ENCODE results near the gene RAB6A.
A peak's percentile ranks its signal among the peaks of the same experiment; 100 is the strongest.

RAB6A gene

GRCh38 chr11:73651252-73651651 is 109.6 kb downstream of the RAB6A start:
- H3K36me3 ChIP-seq (ENCODE audit: insufficient read depth, low read length): no peaks in the 10 kb centered on the region
- no peaks in the 10 kb centered on the region for H3K9me3 ChIP-seq (replicated peaks; ENCODE audit: low read length)
- H3K9ac ChIP-seq (ENCODE audit: low read depth, low read length): no peak overlapping the region
- peaks cover 22% of the 10 kb centered on the region for H3K27me3 ChIP-seq (ENCODE audit: control insufficient read depth, insufficient read depth, low read length)
- H3K4me3 ChIP-seq (ENCODE audit: low read length): no peak overlapping the region
- no peak overlapping the region for H3K4me2 ChIP-seq (ENCODE audit: low read length)
- H3K4me1 ChIP-seq (ENCODE audit: control insufficient read depth, insufficient read depth, low read length): no peaks in the 10 kb centered on the region

GRCh38 chr11:73650400-73650799 is 110.5 kb downstream of the RAB6A start:
- Histone ChIP-seq H3K4me1 (ENCODE audit: control insufficient read depth, insufficient read depth, low read length) (no peaks in the 10 kb centered on the region), H3K9ac (ENCODE audit: low read depth, low read length) (no peak overlapping the region), H3K27me3 (ENCODE audit: control insufficient read depth, insufficient read depth, low read length) (peaks cover 31% of the 10 kb centered on the region), H3K9me3 (replicated peaks; ENCODE audit: low read length) (no peaks in the 10 kb centered on the region), H3K4me3 (ENCODE audit: low read length) (no peak overlapping the region), H3K4me2 (ENCODE audit: low read length) (no peak overlapping the region), H3K36me3 (ENCODE audit: insufficient read depth, low read length) (no peaks in the 10 kb centered on the region)

- peaks cover 36% of the 10 kb centered on the region for H3K27me3 ChIP-seq (ENCODE audit: control insufficient read depth, insufficient read depth, low read length)
- H3K9ac ChIP-seq (ENCODE audit: low read depth, low read length): no peak overlapping the region
- H3K4me2 ChIP-seq (ENCODE audit: low read length): no peak overlapping the region
- no peak overlapping the region for H3K4me3 ChIP-seq (ENCODE audit: low read length)
- no peaks in the 10 kb centered on the region for H3K4me1 ChIP-seq (ENCODE audit: control insufficient read depth, insufficient read depth, low read length)
- no peaks in the 10 kb centered on the region for H3K36me3 ChIP-seq (ENCODE audit: insufficient read depth, low read length)
- no peaks in the 10 kb centered on the region for H3K9me3 ChIP-seq (replicated peaks; ENCODE audit: low read length)
These were observed 111.7 kb downstream of the RAB6A start for GRCh38 chr11:73649206-73649605.

- H3K9ac ChIP-seq (ENCODE audit: low read depth, low read length): no peak overlapping the region
- peaks cover 36% of the 10 kb centered on the region for H3K27me3 ChIP-seq (ENCODE audit: control insufficient read depth, insufficient read depth, low read length)
- H3K4me3 ChIP-seq (ENCODE audit: low read length): no peak overlapping the region
- no peaks in the 10 kb centered on the region for H3K4me1 ChIP-seq (ENCODE audit: control insufficient read depth, insufficient read depth, low read length)
- no peaks in the 10 kb centered on the region for H3K9me3 ChIP-seq (replicated peaks; ENCODE audit: low read length)
- H3K4me2 ChIP-seq (ENCODE audit: low read length): no peak overlapping the region
- no peaks in the 10 kb centered on the region for H3K36me3 ChIP-seq (ENCODE audit: insufficient read depth, low read length)
These were observed 112.3 kb downstream of the RAB6A start for GRCh38 chr11:73648571-73649046.

DNA sequence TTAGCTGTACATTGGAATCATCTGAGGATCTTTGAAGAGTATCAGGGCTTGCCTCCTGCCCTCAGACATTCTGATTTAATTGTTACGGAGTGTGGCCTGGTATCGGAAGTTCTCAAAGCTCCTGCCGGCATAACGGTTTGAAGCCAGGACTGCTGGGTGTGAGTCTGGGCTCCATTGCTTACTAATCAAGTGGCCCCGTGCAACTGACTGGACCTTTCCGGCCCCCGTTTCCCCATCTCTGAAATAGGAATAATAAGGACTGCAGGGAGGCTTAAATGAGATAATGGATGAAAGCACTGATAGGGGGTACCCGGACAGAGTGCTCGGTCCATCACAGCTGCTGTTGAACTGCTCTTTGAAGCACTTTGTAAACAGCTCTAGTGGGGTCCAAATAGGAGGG is 112.8 kb downstream of the RAB6A start:
- Histone ChIP-seq H3K4me1 (ENCODE audit: control insufficient read depth, insufficient read depth, low read length) (no peaks in the 10 kb centered on the region), H3K36me3 (ENCODE audit: insufficient read depth, low read length) (no peaks in the 10 kb centered on the region), H3K9me3 (replicated peaks; ENCODE audit: low read length) (no peaks in the 10 kb centered on the region), H3K4me3 (ENCODE audit: low read length) (no peak overlapping the region), H3K27me3 (ENCODE audit: control insufficient read depth, insufficient read depth, low read length) (peaks cover 36% of the 10 kb centered on the region), H3K9ac (ENCODE audit: low read depth, low read length) (no peak overlapping the region), H3K4me2 (ENCODE audit: low read length) (no peak overlapping the region)

DNA sequence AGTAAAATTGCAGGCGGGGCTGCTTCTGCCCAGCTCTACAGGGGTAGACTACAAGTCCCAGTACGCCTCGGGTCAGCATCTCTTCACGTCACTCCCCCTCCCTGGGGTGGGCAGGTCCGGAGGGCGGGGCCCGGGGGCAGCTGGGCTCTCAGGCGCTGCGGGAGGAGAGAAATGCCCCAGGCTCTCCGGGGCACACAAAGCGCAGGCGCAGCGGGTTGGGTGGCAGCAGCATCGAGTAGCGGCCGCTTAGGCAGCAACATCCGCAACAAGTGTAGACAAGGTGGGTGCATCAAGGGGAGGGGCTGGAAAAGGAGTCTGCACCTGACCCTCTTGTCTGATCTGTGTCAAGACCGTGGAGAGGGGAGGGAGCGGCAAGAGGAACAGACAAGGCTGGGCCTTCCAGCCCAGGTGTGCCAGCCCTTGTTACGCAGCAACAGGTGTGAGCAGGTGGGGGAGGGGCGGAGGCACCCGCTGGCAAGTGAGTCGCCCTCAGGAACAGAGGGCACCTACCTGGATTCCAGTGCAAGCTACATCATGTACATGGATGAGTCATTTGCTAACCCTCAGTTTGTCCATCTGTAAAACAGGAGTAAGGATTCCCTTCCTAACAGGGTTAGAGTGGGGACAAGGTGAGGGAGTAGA is 113.3 kb downstream of the RAB6A start:
- peak overlapping the region; percentile 26 for H3K4me3 ChIP-seq (ENCODE audit: low read length)

DNA sequence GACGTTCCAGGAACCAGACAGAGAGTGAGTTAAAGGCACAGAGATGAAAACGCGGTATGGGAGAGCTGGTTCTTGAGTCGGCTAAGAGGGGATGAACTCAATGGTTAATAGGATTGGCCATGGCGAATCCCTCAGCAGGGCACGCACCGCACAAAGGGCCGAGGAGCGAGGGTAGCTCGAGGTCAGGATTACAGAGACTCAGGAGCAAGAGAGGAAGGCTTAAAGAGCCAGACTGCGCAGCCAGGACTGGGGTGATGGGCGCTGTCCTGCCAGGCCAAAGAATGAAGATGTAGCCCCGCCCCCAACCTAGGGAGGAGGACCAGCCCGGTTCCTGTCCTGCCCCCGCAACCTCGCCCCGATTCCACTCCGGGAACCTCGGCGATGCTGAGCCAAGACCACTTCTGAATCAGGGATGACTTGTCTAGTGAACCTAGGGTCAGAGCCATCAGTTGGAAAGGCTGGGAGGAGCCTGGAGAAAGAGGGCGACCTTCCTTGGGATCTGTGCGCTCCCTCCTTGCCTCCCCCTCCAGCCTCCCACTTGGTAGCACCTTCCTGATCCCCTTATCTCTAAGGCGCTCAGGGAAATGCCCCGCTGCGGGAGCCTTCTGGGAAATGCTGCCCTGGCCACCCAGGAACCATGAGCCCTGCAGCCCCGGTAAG is 114.8 kb downstream of the RAB6A start, which contains the start of gene PLEKHB1:
Gene PLEKHB1, plus strand, starts transcription at position 610 of the 660 bp plus-strand sequence. Its CDS starts 28 bp downstream, at position 638.
- no peaks in the 10 kb centered on the region for H3K4me1 ChIP-seq (ENCODE audit: control insufficient read depth, insufficient read depth, low read length)
- H3K4me3 ChIP-seq (ENCODE audit: low read length): no peak within 1 kb of the TSS
- peaks cover 48% of the 10 kb centered on the region for H3K27me3 ChIP-seq (ENCODE audit: control insufficient read depth, insufficient read depth, low read length)

More for the DNA sequence above, 113.3 kb downstream of the RAB6A start:
- H3K9ac ChIP-seq (ENCODE audit: low read depth, low read length): no peak overlapping the region
- H3K9me3 ChIP-seq (replicated peaks; ENCODE audit: low read length): no peaks in the 10 kb centered on the region
- H3K36me3 ChIP-seq (ENCODE audit: insufficient read depth, low read length): no peaks in the 10 kb centered on the region
- peak overlapping the region; percentile 64 for H3K4me2 ChIP-seq (ENCODE audit: low read length)
- H3K27me3 ChIP-seq (ENCODE audit: control insufficient read depth, insufficient read depth, low read length): peaks cover 41% of the 10 kb centered on the region
- H3K4me1 ChIP-seq (ENCODE audit: control insufficient read depth, insufficient read depth, low read length): no peaks in the 10 kb centered on the region

DNA sequence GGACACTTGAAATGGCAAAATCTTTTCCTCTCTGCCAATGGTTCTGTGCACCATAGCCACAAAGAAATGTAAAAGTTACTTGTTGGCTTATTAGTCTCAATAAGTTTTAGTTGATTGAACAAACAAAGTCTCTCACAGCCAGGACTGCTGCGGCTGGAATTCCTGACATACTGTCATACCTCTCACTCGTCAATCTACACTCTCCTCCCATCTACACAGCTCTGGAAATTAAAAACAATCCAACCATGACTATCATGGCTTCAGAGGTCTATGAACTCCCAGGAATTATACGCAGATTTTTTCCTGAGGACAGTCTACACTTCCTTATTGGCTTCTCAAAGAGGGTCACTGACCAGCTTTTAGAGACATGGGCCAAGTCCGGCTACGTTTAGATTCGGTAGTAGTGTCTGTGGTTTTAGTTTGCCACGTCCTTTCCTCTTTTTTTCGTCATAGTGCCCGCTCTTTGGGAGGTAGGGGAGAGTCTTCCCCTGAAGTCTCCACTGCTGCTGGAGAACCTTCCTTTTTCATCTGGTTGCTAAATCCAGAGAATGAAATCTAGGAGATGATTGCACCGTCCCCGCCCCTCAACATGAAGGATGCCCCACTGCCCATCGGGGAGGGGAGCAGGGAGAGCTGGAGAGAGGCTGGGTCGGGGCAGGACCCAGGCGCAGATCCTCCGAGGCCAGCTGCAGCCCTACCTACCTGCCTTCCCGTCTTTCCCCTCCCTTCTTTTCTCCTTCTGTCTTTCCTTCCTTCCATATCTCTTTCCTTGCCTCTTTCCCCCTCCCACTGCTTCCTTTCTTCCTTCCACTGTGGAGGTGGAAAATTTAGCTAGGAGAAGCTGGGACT is 115.5 kb downstream of the RAB6A start:
- H3K4me3 ChIP-seq (ENCODE audit: low read length): no peak overlapping the region
- H3K27me3 ChIP-seq (ENCODE audit: control insufficient read depth, insufficient read depth, low read length): peaks cover 47% of the 10 kb centered on the region
- no peak overlapping the region for H3K9ac ChIP-seq (ENCODE audit: low read depth, low read length)
- H3K4me1 ChIP-seq (ENCODE audit: control insufficient read depth, insufficient read depth, low read length): no peaks in the 10 kb centered on the region
- H3K36me3 ChIP-seq (ENCODE audit: insufficient read depth, low read length): no peaks in the 10 kb centered on the region
- no peak overlapping the region for H3K4me2 ChIP-seq (ENCODE audit: low read length)
- no peaks in the 10 kb centered on the region for H3K9me3 ChIP-seq (replicated peaks; ENCODE audit: low read length)

More for the DNA sequence above, 114.8 kb downstream of the RAB6A start, which contains the start of gene PLEKHB1:
- no peak within 1 kb of the TSS for H3K4me2 ChIP-seq (ENCODE audit: low read length)
- no peaks in the 10 kb centered on the region for H3K36me3 ChIP-seq (ENCODE audit: insufficient read depth, low read length)
- no peaks in the 10 kb centered on the region for H3K9me3 ChIP-seq (replicated peaks; ENCODE audit: low read length)
- H3K9ac ChIP-seq (ENCODE audit: low read depth, low read length): no peak within 1 kb of the TSS

DNA sequence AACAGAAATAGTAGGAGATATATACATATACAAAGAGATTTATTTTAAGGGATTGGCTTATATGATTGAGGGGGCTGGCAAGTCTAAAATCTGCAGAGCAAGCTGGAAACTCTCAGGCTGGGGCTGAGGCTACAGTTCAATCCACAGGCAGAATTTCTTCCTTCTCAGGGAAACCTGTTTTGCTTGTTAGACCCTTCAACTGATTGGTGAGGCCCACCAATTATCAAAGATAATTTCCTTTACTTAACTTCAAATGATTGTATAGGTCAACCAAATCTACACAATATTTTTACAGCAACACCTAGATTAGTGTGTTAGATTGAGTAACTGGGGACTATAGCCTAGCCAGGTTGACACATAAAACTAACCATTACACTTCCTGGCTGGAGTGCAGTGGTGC is 119.2 kb downstream of the RAB6A start:
- no peak overlapping the region for H3K9ac ChIP-seq (ENCODE audit: low read depth, low read length)
- H3K4me1 ChIP-seq (ENCODE audit: control insufficient read depth, insufficient read depth, low read length): no peaks in the 10 kb centered on the region
- H3K27me3 ChIP-seq (ENCODE audit: control insufficient read depth, insufficient read depth, low read length): peaks cover 38% of the 10 kb centered on the region

DNA sequence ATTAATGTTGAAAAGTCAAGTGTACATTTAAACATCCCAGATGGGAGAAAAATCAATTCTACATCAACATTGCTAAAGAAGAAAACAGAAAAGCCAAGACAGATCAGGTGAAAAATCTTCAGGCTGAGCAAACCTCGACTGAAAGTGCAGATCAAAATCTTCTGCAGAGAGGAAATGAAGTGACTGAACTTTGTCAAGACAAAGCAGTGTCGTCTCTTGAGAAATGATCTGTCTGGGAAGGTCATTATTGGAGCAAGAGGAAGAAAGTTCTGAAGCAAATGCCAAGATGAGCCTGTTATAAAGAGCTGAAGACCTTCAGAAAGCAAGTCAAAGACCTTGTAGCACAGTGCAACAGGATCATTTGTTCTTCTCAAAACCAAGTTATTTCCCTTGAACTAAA is 120.3 kb downstream of the RAB6A start:
- Histone ChIP-seq H3K9me3 (replicated peaks; ENCODE audit: low read length) (no peaks in the 10 kb centered on the region), H3K36me3 (ENCODE audit: insufficient read depth, low read length) (no peaks in the 10 kb centered on the region), H3K4me1 (ENCODE audit: control insufficient read depth, insufficient read depth, low read length) (no peaks in the 10 kb centered on the region), H3K27me3 (ENCODE audit: control insufficient read depth, insufficient read depth, low read length) (peaks cover 29% of the 10 kb centered on the region), H3K4me3 (ENCODE audit: low read length) (no peak overlapping the region), H3K4me2 (ENCODE audit: low read length) (no peak overlapping the region), H3K9ac (ENCODE audit: low read depth, low read length) (no peak overlapping the region)

More for the DNA sequence above, 119.2 kb downstream of the RAB6A start:
- H3K4me3 ChIP-seq (ENCODE audit: low read length): no peak overlapping the region
- H3K9me3 ChIP-seq (replicated peaks; ENCODE audit: low read length): no peaks in the 10 kb centered on the region
- no peaks in the 10 kb centered on the region for H3K36me3 ChIP-seq (ENCODE audit: insufficient read depth, low read length)
- no peak overlapping the region for H3K4me2 ChIP-seq (ENCODE audit: low read length)

DNA sequence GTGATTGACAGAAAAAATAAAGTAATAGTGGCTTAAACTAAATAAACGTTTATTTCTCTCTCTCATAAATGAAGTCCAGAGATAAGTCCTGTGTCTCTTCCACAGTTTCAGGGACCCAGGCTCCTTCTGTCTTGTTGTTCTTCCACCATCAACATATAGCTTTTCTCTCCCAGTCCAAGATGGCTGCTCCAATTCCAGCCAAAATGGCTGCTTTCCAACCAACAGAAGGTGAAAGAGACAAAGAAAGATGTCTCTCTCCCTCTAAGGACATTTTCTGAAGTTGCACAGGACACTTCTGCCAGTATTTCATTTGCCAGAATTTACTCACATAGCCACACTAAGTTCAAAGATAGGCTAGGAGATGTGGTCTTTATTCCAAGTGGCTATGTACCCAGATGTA is 123.9 kb downstream of the RAB6A start:
- H3K4me1 ChIP-seq (ENCODE audit: control insufficient read depth, insufficient read depth, low read length): no peaks in the 10 kb centered on the region
- H3K36me3 ChIP-seq (ENCODE audit: insufficient read depth, low read length): no peaks in the 10 kb centered on the region
- H3K27me3 ChIP-seq (ENCODE audit: control insufficient read depth, insufficient read depth, low read length): peaks cover 18% of the 10 kb centered on the region
- H3K4me3 ChIP-seq (ENCODE audit: low read length): no peak overlapping the region
- H3K4me2 ChIP-seq (ENCODE audit: low read length): no peak overlapping the region
- H3K9me3 ChIP-seq (replicated peaks; ENCODE audit: low read length): no peaks in the 10 kb centered on the region
- no peak overlapping the region for H3K9ac ChIP-seq (ENCODE audit: low read depth, low read length)
